NCI-H1930 (cell line): Measurements from ENCODE around the gene VWA2.
"Not testable (repeated sequence)": the region's sequence is repeated elsewhere in the genome, so short reads cannot be mapped to it uniquely, and the experiment has no call there.

Experiments used
- DNase-seq, 2 experiments: peaks; one replicate each; lab custom pipeline; 2025; lab: John Stamatoyannopoulos, UW

The VWA2 gene

DNA sequence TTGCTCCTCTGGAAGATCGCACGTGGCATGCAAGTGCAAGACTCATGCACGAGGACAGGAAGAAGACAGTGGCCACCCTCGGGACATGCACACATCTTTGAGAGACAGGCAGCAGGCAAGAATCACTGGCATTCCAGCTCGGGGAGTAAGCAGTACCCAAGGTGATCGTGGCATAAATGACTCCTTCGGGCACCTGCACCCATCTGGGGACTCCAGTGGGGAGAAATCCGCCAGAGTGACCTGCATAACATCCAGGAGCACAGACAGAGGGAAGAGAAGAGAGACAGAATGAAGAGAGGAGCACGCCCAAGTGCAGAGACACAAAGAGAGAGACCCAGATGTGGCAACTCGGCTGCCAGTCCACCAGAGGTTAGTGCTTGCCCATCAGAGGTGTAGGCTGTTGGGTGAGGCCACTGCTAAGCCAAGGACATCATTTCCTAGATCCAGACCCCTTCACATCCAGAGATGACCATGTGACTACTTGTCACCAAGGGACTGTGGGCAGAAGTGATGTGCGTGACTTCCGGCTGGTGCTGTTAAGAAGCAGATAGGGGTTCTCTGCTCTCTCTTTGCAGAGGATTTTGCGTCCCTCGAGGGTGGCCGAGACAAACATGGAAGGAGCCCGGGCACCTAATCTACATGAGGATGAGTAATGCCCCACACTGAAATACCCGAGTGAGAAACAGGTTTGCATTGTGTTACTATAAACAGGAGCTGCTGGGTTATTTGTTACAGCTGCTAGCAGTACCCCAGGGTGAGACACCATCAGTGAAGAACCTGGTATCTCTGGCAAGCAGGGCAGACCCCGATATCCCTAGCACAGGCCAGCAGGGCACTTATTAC, 80.6 kb downstream of the VWA2 start:
- no peak for DNase-seq

DNA sequence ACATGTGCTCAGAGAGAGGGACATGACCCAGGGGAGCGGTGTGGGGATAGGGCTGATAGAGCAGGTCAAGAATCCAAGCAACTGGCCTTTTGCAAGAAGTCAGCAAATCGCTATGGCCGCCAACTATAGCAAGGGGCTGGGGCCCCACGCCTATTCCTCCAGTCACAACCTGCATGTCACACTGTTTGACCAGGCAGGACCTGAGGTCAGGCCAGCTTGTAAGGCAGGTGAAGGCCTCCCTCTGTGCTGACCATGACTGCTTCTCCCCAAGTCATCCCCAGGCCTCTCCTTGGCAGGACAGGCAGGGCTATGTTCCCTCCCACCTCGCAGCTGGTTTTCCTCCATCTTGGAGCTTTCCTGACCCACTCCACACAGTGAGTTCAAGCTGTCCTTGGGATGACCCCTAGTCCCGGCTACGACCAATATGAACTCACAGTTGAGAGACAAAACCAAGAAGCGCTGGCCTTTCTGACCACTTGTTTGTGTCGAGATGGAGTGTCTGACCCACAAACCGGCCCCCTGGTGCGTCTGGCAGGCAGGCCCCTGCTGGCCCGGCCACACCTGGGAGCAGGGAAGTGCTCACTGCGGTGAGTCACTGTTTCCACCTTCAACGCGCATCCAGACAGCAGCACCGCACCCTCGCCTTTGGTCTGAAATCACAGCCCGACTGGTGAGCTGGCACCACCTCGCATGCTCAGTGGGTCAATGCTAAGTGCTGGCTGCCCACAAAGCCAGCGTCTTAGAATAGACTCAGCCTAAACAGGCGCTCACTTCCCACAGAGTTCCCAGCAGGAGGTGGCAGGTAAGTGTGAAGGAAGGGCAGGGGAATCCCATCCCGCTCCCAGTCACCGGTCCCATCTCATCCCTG, 81.4 kb downstream of the VWA2 start:
- DNase-seq = no peak

GRCh38 chr10:114322344-114322743, 83.3 kb downstream of the VWA2 start:
- no peak for DNase-seq

DNA sequence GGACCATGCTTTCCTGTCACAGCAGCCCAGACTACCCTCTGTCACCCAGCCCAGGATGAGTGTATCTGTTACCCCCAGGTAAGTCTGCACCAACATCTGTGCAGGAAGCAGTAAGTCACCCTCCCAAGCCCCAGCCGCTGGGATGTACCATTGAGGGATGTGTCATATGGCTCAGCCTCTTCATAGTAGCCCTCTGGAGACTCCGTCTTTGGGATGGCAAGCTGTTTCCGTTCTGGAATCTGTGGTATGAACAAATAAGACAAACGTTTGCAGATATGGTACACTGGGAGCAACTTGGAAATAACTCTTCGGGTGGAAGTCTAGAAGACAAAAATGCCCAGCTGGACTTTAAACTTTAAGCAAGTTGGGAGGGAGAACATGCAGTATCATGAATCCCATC, 84.0 kb downstream of the VWA2 start:
- DNase-seq = no peak

GRCh38 chr10:114326795-114327194, 87.7 kb downstream of the VWA2 start:
- DNase-seq = no peak

DNA sequence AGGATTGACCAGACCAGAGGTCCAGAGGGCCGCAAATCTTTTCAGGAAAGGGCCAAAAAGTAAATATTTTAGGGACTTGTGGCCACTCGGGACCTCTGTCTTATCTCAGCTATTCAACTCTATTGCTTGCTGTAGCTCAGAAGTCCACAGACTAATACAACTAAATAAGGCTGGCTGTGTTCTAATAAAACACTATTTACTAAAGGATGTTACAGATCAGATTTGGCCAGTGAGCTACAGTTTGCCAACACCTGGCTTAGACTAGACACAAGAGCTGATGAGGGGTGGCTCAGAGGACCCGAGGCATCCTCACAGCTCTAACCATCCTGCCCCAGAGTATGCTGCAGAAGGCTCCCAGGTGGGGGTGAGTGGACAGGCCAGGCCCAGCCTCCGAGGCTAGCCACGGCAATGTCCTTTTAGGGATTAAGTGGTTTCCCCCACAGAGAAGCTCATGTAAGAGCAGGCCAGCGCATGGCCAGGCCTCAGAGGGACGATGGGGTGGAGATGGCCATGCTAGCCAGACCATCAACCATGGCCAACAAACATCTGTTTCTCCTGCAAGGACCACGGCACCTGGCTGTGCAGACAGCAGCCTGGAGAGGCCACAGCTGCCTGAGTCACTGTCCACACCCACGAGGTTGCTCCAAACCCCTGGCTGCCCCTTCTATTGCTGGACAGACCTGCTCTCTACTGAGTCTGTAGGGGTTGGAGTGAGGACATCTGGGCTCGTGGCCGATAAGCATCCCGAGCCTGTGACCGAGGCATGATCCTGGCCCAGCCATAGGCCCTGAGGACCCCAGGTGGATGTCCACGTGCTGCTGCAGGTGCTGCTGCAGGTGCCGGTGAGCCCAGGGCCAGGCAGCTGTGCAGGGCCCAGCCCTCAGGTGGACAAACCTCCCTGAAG, 88.7 kb downstream of the VWA2 start:
- no peak for DNase-seq

GRCh38 chr10:114328441-114328812, 89.4 kb downstream of the VWA2 start:
- no peak for DNase-seq

- no peak for DNase-seq
These were observed 89.8 kb downstream of the VWA2 start for GRCh38 chr10:114328874-114329273.

GRCh38 chr10:114329634-114330365, 90.7 kb downstream of the VWA2 start:
- no peak for DNase-seq

DNA sequence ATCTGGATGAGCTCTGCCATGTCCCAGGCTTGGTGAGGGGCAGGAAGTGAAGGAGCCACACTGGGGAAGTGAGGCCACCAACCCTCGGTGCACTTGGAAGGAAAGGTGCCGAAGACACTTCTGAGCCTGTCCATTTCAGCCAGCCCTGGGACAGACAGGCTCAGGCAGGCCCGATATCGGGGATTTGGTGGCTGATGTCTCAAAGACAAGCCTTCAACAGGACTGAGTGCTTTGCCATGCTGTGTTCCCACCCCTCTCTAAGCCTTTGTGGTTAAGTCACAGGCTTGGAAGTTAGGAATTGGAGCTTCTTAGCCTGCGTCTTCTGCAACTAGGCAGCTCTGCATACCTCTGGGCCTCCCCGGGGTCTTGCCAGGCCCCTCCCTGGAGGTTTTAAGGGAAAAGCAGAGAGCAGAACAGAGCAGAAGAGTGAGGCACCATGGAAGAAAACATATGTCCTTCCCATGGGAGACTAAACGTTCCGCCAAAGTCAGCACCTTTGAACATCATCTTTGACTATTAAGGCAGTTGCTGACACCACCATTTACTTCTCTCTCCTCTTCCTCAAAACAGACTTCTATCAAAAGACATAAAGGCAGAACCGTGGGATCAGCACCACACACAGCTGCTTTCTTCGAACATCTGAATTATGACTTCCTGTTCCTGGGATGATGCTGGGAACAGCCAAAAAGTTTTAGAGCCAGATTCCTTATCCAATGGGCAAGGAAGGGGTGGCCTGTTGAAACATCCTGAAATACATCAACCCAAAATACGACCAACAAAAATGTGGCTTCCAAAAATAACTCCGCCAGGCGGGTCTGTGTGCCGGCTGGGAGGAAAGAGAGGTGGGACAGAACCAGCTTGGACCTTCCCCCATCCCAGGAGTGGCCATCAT, 93.5 kb downstream of the VWA2 start:
- DNase-seq = no peak

DNA sequence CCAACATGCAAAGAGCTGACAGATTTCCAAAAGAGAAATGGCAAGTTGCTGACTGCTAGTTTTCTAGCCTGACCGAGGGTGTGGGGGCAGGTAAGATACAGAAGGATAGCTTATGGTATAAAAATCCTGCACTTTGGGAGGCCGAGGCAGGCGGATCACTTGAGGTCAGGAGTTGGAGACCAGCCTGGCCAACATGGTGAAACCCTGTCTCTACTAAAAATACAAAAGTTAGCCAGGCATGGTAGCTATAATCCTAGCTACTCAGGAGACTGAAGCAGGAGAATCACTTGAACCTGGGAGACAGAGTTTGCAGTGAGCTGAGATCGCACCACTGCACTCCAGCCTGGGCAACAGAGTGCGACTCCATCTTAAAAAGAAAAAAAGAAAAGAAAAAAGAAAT, 94.4 kb downstream of the VWA2 start:
- DNase-seq = not testable (repeated sequence)

- no peak for DNase-seq
These were observed 95.2 kb downstream of the VWA2 start for GRCh38 chr10:114334301-114334700.

- DNase-seq = no peak
These were observed 96.6 kb downstream of the VWA2 start for GRCh38 chr10:114335614-114336013.

DNA sequence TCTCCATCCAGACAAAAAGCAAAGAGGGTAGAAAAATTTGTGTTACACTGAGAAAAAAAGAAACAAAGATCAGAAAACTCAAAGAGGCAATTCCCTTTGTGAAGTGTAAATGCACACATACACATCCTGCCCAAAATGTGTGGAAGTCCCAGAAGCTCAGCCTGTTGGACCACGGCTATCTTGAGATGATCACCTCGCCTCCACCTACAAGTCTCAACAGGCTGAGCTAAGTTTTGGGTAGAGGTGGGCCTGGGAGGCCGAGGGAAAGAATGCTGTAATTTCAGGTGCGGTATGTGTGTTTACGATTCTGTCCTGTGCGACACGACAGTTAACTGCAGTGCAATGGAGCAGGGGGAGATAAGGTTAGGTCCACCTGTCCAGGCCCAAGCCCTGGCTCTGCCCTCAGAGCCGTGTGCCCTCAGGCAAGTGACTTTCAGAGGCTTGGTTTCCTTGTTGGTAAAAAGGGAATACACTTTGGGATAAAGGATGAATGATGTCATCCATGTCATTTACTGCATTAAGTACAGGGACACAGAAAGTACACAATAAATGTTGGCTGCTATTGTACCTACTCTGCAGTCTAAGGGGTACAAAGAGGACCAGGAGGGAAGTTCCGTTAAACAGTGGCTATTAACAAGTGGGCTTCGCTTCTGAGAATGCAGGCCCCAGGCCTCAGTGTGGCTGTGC, 97.9 kb downstream of the VWA2 start:
- no peak for DNase-seq

DNA sequence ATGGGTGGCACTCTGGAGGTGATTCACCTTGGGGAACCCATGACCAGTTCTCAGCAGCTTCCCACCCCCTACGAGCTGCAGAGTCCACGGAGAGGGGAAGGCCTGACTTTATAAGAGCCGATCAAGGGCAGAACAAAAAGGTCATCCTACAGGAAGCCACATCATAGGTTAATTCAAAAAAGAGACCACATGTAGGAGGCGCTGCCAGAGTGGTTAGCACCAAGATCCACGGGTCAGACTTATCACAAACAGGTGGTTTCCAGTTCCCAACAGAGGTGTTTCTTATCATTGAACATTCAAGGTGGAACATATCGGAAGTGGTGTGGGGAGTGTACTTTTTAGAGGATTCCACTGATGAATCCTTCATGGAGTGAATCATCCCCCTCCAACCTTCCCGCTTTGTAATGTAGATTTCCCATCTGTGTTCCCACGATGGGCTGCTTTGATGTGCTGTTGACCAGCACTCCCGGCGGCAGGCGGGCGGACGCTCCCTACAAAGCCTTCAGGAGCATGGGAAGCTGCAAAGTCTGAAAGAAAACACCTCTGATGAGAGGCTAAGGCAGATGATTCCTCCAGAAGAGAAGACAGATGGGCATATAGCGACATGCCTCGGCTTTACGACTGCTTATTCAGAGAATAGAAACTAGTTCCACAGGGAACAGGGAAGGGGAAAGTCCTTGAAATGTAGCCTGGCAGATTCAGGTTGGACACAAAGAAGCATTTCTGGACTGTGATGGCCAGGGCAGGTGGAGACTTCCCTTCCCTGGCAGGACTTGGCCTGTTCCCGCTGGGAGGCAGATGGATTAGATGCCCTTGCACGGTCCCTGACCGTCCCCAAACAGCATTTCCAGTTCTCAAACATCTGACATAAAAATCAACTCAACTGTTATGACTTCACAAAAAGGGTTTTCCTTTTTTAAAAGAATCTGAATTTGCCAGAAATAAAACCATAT, 98.7 kb downstream of the VWA2 start:
- DNase-seq = no peak

DNA sequence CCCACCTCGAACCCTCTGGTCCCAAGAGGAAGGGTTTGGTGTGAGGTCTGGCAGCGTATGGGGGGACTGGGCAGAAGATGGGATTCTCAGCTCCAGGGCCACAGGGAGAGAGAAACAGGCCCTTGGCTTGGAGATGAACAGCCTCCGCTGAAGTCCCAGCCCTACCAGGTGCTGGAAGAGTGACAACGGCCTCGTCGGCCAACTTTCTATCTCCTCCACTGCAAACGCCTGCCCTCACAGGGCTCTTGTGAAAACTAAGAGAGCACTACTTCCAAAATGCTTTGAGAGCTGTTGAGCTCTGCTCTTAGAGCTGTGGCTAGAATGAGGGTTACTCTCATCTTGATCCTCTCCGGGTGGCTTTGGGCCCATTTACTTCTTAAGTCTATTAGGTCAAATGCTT, 101.8 kb downstream of the VWA2 start:
- no peak for DNase-seq
